ENCODE data around the gene AP3S2.
A peak's percentile ranks its signal among the peaks of the same experiment; 100 is the strongest.
"Not testable (repeated sequence)": the region's sequence is repeated elsewhere in the genome, so short reads cannot be mapped to it uniquely, and the experiment has no call there.

AP3S2 gene

DNA sequence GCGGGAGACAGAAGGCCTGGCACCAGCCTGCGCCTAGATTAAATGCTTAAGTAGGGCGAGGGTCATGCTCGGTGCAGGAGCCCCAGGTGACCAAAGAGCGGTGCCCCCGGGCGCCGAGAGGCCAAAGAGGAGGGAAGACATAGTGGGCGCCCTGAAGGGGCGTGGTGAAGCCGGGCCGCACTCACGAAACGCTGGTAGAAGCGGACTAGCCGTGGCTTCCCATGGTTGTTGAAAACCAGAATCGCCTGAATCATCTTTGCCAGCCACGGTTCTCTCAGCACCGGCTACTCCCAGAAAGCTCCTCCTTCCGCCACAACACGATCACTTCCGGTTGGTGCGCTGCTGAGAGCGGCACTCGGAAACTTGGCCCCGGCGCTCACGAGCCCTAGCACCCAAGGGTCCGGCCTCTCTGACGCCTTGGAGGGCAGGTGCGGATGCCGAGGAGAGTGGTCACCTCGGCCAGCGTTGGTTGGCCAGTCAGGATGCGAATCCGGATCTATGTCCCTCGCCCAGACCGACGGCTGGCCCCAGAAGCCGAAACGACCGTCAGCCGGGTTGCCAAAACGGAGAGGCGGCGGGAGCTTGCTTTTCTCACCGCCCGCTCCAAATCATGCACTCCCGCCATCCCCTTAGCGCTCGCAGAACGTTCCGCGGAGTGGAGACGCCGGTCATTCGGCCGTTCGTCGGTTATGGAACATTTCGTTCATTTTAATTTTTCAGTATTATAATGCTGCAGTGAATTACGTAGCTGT lies at the start of gene AP3S2:
Gene AP3S2, minus strand, starts transcription at position 299 of the 752 bp plus-strand sequence. Its CDS starts 45 bp downstream, at position 254.
- TF ChIP-seq, protein P1, sequence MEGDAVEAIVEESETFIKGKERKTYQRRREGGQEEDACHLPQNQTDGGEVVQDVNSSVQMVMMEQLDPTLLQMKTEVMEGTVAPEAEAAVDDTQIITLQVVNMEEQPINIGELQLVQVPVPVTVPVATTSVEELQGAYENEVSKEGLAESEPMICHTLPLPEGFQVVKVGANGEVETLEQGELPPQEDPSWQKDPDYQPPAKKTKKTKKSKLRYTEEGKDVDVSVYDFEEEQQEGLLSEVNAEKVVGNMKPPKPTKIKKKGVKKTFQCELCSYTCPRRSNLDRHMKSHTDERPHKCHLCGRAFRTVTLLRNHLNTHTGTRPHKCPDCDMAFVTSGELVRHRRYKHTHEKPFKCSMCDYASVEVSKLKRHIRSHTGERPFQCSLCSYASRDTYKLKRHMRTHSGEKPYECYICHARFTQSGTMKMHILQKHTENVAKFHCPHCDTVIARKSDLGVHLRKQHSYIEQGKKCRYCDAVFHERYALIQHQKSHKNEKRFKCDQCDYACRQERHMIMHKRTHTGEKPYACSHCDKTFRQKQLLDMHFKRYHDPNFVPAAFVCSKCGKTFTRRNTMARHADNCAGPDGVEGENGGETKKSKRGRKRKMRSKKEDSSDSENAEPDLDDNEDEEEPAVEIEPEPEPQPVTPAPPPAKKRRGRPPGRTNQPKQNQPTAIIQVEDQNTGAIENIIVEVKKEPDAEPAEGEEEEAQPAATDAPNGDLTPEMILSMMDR (IDR thresholded peaks at IDR 0.05; ENCODE audit: low read length, missing control alignments): no peak
- H3K4me3 ChIP-seq (replicated peaks; ENCODE audit: low read depth, low read length): peak within 1 kb of the TSS; percentile 94
- DNase-seq (ENCODE audit: low read depth): peak; percentile 96

DNA sequence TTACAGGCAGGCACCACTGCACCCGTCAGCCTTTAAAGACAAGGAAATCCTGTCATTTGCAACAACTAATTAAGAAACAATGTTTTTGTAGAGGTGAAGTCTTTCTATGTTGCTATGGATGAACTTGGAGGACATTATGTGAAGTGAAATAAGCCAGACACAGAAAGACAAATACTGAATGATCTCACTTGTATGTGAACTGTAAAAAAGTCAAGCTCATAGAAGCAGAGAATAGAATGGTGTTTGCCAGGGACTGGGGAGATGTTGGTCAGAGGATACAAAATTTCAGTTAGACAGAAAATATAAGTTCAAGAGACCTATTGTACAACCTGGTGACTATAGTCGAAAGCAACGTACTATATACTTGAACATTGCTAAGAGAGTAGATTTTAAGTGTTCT lies 46.1 kb upstream of the AP3S2 start:
- H3K4me3 ChIP-seq (replicated peaks; ENCODE audit: low read depth, low read length): no peak overlapping the region
- TF ChIP-seq, protein P1 (IDR thresholded peaks at IDR 0.05; ENCODE audit: low read length, missing control alignments): no peak
- DNase-seq (ENCODE audit: low read depth): no peak

GRCh38 chr15:89939377-89939776 lies 45.6 kb upstream of the AP3S2 start:
- DNase-seq (ENCODE audit: low read depth); H3K4me3 ChIP-seq (replicated peaks; ENCODE audit: low read depth, low read length): not testable (repeated sequence)

GRCh38 chr15:89937365-89938350 lies 43.9 kb upstream of the AP3S2 start:
- no peak overlapping the region for H3K4me3 ChIP-seq (replicated peaks; ENCODE audit: low read depth, low read length)
- TF ChIP-seq, protein P1 (IDR thresholded peaks at IDR 0.05; ENCODE audit: low read length, missing control alignments): no peak
- DNase-seq (ENCODE audit: low read depth): no peak

- no peak for DNase-seq (ENCODE audit: low read depth)
- H3K4me3 ChIP-seq (replicated peaks; ENCODE audit: low read depth, low read length): no peak overlapping the region
- TF ChIP-seq, protein P1 (IDR thresholded peaks at IDR 0.05; ENCODE audit: low read length, missing control alignments): no peak
Observed at GRCh38 chr15:89936786-89937265, 43.0 kb upstream of the AP3S2 start.

DNA sequence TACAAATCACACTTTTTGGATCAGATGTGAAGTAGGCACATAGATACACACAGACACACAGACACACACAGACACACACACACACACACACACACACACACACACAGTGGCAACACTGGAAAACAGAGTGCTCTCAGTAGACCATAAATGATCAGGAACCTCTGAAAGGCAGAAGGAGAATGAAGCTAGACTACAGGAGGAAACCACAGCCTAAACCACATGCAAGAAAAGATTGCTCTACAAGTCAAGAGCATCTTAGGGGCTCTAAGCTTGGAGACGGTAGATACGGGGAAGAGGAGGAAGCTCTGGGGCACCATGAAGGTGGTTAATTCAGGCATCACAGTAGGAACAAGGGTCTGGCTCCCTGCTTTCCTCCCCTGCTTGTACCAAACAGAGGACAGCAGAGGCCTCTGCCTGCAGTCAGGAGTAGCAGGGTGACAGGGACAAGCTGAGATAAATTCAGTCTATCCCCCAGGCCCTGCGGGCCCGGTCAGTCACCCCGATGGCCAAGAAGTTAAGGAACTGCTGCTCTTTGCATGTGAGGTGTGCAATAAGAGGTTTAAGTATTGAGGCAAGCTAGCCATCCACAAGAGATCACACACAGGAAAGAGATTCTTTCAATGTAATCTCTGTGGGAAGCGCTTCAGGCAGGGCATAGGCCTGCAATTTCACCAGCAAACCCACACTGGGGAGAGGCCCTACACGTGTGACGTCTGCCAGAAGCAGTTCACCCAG lies 42.4 kb upstream of the AP3S2 start:
- H3K4me3 ChIP-seq (replicated peaks; ENCODE audit: low read depth, low read length): no peak overlapping the region
- TF ChIP-seq, protein P1 (IDR thresholded peaks at IDR 0.05; ENCODE audit: low read length, missing control alignments): no peak
- no peak for DNase-seq (ENCODE audit: low read depth)

Measured in fibroblast of pulmonary artery (primary cell).